T-helper 2 cell (primary cell): ENCODE results near the gene TVP23C.
"Not testable (repeated sequence)": the region's sequence is repeated elsewhere in the genome, so short reads cannot be mapped to it uniquely, and the experiment has no call there.

Experiments
- DNase-seq, 5 experiments: peaks; one replicate each; pipeline versions ENCODE4 v3.0.0 to v3.0.0-alpha.2; 2012 to 2022

Gene TVP23C

DNA sequence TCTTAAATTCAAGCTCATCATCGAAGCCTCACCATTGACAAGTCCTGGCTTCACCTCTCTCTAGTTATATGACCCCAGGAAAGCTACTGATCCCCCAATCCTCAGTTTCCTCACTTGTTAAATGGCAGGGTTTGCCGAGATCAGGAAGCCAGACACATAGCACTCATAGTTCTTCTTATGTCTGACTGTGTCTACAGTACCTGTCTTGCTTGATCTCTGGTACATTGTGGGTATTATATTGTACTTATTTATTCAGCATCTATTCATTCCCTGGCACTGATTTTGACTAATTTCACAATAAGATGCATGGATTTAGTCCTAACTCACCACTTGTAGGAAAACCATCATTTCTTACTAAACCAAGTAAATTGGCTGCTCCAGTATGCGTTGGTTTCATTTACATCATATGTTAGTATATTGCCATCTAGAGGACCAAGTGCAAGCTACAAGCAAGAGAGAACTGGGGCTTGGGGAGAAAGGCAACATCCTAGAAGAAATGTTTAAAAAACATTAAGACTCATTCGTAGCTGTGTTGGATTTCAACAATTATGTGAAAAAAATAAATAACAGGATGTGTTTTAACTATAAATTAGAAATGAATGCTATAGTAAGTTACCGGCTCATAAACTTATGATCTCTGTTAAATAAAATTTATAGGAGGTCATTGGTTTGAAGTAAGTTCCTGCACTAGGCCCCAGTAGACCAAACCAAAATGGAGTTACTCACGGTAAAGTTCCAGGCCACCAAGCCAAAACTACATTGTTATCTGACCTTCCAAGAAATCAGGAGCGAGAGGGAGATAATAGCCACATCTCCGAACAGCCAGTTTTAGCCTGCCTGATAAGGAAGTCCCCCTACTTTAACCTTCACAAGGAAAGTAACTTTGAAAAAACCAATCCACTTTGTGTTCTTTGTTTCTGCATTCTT is 36.7 kb downstream of the TVP23C start:
- peak in 1 of 5 experiments; percentile 42 for DNase-seq

DNA sequence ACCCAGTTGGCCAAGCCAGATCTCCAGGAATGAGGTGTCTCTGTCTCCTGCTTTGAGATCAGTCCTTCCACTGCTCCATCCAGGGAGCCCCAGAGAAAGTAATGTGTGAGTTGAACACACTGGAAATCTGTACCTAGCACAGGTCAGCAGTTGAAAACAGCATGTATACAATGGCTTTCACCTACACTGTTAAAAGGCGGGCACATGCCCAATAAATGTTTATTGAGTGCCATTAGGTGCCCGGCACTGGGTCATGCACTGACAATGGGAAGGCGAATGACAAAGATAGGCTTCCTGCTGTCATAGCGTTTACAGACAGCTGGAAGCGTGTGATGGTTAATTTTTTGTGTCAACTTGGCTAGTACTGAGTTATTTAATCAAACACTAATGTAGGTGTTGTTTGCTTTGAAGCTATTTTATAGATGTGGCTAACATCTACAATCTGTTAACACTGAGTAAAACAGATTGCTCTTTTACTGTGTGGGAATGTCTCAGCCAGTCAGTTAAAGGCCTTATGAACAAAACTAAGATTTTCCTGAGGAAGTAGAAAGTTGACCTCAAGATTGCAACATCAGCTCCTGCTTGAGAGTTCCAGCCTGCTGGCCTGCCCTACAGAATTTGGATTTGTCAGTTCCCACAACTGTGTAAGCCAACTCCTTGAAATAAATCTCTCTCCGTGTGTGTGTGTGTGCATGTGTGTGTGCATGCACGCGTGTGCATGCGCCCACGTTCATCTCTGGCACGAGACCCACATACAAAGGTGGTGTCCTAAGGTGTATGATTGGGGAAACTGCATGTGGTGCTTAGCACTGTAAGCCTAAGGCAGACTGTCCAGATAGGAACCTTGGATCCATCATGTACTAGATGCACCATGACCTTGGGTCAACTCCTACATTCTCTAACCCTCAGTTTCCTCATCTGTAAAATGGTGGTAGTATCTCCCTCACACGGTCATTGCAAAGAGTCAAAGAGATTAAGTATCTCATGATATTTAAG is 38.0 kb downstream of the TVP23C start:
- not testable (repeated sequence) for DNase-seq

DNA sequence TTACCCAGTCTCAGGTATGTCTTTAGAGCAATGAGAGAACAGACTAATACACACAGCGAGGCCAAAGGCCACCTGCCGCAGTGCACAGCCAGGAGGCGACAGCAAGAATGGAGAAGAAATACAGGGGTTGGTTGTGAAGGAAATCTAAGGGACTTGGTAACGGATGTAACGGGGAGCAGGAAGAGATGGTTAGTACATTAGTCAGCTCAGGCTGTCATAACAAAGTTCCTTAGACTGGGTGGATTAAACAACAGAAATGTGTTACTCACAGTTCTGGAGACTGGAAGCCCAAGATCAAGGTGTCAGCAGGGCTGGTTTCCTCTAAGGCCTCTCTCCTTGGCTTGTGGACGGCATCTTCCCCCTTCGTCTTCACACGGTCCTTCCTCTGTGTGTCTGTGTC is 47.1 kb downstream of the TVP23C start:
- no peak for DNase-seq

DNA sequence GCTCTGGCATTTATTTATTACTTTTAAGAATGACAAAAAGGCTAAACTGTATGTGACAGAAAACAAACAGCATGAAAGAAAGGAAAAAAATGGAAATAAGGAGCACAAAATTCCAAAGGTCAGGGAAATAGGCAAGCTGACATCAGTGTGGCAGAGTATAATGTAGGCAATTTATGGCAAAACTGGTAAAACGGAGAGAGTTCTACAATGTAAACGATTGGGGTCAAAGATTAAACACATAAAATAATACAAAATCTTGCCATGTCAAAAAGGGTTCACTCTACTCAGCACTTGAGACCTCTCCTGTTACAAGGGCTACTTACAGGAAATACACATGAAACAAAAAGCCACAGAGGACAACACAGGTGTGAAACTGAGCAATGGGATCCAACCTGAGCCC is 48.8 kb downstream of the TVP23C start:
- DNase-seq: no peak

DNA sequence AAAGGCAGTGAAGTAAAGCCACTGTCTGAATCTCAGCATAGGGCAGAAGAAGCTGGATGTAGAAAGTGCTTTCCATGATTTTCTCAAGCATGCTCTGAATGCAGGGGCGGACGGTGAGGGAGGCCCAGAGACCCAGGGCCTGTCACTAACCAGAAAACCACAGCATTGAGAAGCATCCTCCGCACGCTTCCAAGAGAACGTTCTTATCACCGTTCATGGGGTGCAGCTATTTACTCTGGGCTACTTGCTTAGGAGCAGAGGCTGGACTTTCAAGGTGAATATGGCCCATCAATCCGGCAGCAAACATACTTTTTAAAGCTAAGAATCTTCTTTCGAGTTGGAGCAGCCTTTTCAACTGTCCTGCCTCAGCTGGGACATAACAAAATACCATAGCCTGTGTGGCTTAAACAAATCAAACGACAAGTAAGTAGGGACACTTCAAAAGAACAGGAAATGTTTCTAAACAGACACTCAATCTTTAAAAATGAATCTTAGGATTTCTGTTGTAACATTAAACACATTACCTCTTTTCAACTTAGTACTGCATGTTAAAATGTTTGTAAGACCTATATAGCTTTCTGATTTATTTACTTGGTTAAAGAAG is 49.3 kb downstream of the TVP23C start:
- DNase-seq: no peak

DNA sequence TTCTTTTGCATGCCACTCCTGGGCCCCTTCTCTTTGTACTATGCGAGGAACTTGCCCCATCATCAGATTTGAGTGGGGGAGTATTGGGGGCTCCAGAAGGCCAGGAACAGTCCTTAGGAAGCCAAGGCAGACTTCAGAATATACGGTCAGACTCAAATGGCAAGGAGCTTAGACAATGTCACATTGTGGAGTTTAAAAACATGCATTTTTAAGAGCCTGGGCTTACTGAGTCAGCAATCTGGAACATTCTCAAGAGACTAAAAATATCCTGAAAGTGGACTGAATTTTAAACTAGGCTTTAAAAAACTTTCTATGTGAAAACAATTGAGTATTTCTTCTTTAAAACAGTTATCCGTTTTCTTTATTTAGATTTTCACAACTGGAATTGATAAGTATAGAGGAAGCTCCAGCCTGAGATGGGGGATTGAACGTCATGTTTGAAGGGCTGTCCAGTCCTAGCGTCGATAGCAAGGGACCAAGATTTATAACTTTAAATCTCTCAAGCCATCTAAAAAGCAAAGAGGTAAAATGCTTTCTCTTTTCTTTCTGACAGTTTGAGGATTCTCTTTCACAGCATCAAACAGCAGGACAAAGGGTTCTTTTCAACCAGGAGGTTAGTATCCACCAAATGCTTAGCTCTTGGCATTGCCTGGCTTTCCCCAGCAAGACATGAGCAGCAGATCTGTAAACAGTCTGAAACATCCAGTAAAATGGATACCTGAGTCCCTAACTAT is 50.1 kb downstream of the TVP23C start:
- no peak for DNase-seq

DNA sequence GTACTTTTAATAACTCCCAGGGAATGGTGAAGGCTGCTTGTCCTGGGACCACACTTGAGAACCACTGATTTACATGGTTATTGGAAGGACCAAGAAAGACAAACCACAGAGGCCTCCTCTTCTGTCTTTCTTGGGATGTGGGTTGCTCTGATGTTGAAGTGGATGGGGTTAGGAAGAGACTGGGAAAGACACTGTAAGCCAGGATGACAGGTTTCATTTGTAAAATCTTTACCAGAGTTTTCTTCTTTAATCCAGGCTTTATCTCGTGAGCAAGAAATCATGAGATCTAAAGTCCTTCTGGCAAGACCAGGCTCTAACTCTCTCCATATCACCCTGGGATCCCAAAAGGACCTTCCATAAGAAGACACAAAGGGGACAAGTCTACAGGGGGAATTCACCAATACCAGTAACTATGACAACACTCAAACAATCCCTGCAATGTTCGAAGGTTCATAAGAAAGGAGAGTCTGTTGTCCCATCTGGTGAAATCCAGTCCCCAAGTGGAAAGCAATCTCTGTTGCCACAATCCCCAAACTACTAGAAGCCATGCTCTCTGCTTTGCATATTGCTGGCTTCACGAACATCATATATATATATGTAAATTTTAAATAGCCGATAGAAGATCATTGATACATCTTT is 51.1 kb downstream of the TVP23C start:
- DNase-seq: no peak

DNA sequence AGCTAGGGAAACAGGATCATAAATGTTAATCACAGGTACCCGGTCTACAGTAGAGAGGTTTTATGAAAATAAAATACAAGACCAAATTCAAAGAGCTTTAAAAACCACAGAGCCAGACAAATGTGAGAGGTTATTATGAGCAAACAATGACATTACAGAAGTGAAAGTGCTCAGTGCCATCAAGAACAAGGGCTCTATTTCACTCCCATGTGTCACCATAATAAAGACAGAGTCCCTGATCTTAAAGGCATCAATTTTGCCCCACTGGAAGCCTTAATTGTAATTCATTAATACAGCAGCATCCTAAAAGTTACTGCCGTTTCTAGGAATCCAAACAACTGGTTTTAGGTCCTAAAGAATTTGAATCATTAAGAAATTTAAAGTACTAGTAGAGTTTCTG is 52.1 kb downstream of the TVP23C start:
- peak in 1 of 5 experiments; percentile 12 for DNase-seq

DNA sequence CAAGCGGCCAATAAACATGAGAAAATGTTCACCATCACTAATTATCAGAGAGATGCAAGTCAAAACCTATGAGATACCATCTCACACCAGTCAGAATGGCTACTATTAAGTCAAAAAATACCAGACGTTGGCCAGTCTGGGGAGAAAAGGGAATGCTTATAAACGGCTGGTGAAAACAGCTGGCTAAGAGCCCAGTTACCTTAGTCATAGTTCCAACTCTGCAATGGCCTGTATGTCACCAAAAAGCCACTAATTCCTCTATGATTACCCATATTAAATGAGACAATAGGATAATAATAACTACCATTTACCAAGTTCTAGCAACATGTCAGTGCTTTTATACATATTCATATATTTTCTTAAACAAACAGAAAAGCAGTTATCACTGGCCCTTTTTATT is 52.9 kb downstream of the TVP23C start:
- no peak for DNase-seq

DNA sequence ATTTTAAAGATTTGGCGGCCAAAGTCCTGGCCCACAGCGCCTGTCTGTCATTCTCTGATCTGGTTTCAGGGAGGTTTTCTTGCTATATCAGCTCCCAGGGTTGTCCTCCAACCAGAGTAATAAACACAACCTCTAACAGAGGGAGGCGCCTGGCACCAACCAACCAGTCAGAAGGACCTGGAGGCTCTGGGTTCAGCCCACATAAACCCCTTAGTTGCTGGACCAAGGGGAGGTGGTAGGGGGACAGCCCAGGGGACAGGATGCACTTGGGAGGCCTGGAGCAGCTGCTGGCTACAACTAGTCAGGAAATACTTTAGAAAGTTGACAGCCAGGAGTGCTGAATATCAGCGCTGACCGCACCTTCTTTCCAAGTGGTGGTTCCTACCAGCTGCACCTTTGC is 54.2 kb downstream of the TVP23C start:
- DNase-seq: no peak

DNA sequence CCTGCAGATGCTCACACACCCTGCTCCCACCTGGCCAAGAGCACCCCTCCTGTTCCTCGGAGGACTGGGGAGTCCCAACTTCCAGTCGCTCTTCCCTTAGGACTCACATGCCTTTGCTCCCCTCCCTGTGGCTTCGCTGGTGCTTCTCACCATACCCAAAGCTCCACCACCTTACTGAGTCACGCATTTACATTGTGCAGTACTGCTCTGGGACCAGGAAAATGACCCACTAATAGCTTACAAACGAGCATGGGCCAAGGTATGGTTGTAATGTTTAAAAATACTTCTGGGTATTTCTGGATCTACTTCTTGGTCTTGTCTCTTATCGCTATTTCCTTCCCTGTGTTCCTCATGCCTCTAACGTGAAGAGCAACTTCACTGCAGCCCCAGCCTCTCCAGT is 54.8 kb downstream of the TVP23C start:
- DNase-seq: no peak

DNA sequence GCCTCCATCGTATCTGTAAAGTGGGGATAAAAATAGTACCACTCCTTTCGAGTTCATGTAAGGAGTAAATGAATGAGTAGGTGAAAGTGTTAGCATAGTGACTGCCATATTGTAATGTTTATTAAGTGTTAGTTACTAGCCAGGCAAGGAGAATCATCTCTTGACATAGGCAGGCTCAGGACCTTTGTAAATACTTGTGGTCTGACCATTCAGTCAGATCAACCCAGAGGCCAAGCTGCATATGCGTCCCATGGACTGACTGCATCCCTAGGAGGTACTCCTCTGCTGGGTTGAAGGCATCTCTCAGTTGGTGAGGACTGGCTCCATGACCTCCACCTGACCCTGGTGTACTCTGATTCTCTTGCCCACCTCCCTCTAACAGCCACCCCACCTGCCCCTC is 55.4 kb downstream of the TVP23C start:
- DNase-seq: no peak

DNA sequence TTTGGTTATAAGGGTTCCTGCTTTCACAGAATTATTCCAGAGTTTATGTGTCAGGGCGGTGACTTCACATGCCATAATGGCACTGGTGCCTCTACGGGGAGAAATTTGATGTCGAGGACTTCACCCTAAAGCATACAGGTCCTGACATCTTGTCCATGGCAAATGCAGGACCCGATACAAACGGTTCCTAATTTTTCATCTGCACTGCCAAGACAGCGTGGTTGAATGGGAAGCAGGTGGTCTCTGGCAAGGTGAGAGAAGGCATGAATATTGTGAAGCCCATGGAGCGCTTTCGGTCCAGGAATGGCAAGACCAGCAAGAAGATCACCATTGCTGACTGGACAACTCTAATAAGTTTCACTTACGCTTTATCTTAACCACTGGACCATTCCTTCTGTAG is 56.3 kb downstream of the TVP23C start:
- DNase-seq: no peak

DNA sequence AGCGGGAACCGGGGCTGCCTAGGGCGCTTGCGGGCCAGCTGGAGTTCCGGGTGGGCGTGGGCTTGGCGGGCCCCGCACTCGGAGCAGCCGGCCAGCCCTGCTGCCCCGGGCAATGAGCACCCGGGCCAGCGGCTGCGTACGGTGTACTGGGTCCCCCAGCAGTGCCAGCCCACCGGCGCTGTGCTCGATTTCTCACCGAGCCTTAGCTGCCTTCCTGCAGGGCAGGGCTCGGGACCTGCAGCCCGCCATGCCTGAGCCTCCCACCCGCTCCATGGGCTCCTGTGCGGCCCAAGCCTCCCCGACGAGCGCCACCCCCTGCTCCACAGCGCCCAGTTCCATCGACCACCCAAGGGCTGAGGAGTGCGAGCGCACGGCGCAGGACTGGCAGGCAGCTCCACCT is 57.6 kb downstream of the TVP23C start:
- DNase-seq: not testable (repeated sequence)

DNA sequence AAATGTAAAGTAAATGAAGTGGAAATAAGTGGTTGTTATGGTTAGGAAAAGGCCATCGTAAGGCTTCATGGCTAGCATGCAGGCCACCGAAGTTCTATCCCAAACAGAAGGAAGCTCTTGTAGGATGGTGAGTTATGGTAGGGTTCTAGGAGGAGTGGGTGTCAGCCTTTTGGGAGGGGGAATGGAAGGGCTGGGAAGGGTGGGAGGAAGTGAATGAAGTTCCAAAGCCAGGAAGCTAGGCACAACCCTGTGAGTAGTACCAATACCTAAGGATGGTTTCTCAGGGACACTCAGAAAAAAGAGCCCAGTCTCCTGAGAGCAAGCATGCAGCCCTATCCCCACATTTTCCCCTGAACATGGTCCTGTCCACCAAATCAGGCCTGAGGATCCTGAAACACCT is 59.6 kb downstream of the TVP23C start:
- no peak for DNase-seq

DNA sequence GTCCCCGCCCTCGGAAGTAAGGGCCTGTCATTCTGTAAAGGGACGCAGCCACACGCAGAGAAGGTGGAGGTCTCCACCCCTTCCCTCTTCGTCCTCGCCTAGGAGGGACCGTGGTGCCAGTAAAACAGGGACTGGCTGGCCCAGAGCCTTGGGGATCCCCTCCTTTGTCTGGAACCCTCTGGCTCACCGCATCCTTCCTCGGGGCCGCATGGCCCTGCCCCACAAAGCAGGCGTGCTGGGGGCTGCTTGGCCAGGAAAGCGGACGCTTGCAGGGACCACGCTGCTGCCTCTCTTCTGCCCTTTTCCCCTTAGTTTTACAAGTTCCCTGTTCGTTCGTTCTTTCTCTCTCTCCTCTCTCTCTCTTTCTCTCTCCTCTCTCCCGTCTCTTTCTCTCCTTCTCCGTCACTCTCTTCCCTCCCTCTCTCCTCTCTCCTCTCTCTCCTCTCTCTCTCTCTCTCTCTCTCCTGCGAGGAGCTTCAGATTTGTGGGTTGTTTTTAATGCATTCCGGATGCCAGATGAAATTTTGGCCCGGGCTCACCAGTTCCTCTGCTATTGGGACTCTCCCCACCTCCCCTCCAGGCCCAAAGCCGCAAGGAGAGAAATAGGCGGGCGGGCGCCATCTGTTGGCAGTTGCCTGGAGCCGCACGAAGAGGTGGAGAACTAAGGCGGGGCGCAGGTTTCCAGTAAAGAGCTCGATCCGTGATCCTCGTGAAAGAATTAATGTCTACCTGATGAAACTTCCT is 60.7 kb downstream of the TVP23C start:
- peak in 4 of 5 experiments; percentile 18 to 59 (median 44) for DNase-seq

DNA sequence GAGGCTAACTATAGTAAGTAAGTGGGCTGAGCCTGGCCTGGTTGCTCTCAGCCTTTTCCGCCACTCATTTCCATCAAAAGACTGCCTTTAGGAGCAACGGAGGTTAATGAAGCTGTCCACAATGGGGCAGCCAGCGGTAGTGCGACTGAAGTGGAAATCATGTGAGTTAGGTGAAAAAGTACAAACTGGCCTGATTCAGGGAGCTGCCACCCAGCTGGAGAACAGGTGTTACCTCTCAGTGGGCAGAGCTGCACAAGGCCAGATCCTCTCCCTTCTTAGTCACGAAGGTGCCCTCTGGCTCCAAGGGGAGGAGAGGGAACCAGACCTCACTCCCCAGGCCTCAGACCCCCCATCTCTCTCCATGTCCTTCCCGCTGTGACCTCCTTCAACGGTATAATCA is 61.5 kb downstream of the TVP23C start:
- DNase-seq: no peak

DNA sequence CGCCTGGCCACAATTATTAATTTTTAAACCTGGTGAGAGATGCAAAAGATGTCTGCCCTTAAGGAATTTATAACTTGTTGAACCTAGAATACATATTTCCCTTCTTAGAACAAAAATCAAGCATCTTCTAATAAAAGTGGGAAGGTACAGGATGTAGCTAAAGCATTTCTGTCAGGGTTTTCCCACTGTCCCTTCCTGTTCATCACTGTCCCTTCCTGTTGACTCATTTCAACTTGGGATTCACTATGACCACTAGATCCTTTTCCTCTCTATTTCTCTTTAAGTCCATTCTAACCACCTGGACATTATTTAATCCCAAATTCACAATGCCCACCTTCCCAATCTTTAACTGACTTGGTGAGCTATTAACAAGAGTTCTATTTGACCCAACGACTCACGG is 62.0 kb downstream of the TVP23C start:
- DNase-seq: no peak

DNA sequence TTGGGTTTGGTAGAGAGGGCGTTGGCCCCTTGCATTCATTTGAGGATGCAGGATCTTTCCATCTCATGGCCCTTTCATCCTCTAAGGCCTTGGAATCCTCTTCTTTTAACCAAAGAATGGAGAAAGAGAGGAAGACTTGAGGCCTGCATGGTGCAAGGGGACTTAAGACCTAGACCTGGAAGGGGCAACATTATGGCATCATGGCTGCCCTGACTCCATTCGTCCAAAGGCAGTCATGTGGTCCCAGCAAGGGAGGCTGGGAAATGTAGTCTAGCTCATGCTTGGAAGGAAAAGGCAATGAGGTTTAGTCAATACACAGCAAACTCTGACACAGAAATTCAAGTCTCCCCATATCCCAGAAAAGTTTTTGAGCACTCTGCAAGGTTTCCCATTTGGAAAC is 65.2 kb downstream of the TVP23C start:
- peak in 1 of 5 experiments; percentile 17 for DNase-seq

DNA sequence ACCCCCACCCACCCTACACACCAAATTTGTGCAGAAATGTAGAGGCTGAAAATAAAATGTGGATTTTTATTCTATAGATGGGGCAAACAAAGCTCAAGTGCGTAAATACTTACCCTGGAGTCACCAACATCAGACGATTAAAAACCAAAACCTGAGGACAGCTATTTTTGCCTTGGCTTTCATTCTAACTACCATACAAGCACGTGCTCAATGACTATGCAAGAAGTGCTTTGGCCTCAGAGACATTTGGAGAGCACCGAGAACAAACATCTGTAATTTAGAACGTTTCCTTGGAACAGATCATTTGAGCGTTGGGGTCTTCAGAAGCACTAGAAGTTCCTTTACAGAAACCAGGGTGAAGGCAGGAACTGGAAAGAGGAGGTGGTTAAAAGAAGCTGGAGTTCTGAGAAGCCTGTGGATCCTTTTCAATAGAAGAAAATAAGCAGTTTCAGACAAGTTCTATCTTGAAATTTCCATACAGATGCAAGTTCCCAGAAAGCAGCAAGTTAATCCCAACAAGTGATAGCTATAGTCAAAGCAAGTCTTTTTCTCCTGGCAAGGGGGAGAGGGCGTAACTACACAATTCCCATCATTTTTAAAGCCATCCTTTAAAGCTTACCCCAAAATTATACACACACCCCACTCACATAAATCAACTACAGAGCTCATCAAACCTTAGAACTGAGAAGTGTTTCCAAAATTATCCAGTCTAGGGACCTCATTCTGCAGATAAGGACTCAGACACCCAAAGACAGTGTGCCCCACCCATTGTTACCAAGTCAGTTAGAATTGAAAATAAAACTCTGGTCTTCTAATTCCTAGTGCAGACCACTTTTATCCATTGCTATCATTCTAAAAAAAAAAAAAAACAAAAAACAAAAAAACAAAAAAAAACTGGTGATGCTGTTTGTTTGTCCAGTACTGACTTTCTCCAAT is 66.3 kb downstream of the TVP23C start:
- no peak for DNase-seq
